ENCODE measurements around the gene GPR85. TPM values are rescaled to one million over a fixed set of nuclear protein-coding genes. Genes with fewer than 3 reads are reported as not detected.

The GPR85 gene
- total and polyA plus RNA-seq, 2 of the 4 experiments (the other 2 are of a cell fraction), result 1.7 to 5.4 TPM

GRCh38 chr7:113040849-113041248 lies 45.8 kb downstream of the GPR85 start:
- POLR2A ChIA-PET (ENCODE audit: unreplicated experiment), result no interaction called here
- CTCF ChIA-PET, result no interaction called here
- no peaks in the 10 kb centered on the region for H3K9me1 ChIP-seq (ENCODE audit: insufficient read depth, low read length)

More at GRCh38 chr7:113040849-113041248, 45.8 kb downstream of the GPR85 start:
- Histone ChIP-seq H2BK20ac (ENCODE audit: low read depth, low read length) (no peak overlapping the region), H3K9ac (ENCODE audit: low read depth, low read length) (no peak overlapping the region), H3K36me3 (ENCODE audit: control insufficient read depth, insufficient read depth, low read length) (no peaks in the 10 kb centered on the region), H3K27me3 (ENCODE audit: control insufficient read depth, insufficient read depth, low read length) (peaks cover 1% of the 10 kb centered on the region; the same call in 1 of the 2 replicates), H3K4me1 (ENCODE audit: control insufficient read depth, insufficient read depth, low read length) (no peaks in the 10 kb centered on the region), H3K4me2 (ENCODE audit: low read depth, low read length) (no peak overlapping the region), H3K79me1 (ENCODE audit: low read depth in 1 of 2, low read length in 2 of 2) (no peaks in the 10 kb centered on the region), H3K18ac (ENCODE audit: low read depth, low read length) (no peak overlapping the region), H4K20me1 (ENCODE audit: insufficient read depth, low read length) (no peaks in the 10 kb centered on the region), H2AK5ac (ENCODE audit: low read depth, low read length) (no peak overlapping the region), H2BK120ac (ENCODE audit: low read depth, low read length) (no peak overlapping the region), H3K56ac (ENCODE audit: extremely low read depth, insufficient read depth, low read length) (no peak overlapping the region), H3K9me3 (ENCODE audit: control insufficient read depth, insufficient read depth, low read length) (no peaks in the 10 kb centered on the region), H4K5ac (ENCODE audit: low read depth, low read length) (no peak overlapping the region), H2AK9ac (replicated peaks; ENCODE audit: low read depth, low read length, poor library complexity) (no peak overlapping the region), H3K27ac (ENCODE audit: insufficient read depth, low read length) (no peak overlapping the region), H4K8ac (ENCODE audit: low read depth in 2 of 2, low read length in 2 of 2) (no peak overlapping the region), H3K14ac (replicated peaks; ENCODE audit: low read depth, low read length) (no peak overlapping the region), H2BK5ac (ENCODE audit: low read depth, low read length, poor library complexity, severe bottlenecking) (no peak overlapping the region), H4K91ac (ENCODE audit: insufficient read depth, low read depth, low read length) (no peak overlapping the region), H2AFZ (replicated peaks; ENCODE audit: low read length, poor library complexity) (no peak overlapping the region), H3K23ac (ENCODE audit: low read depth, low read length) (no peak overlapping the region), H3K4ac (ENCODE audit: low read depth, low read length) (no peak overlapping the region), H2BK15ac (ENCODE audit: low read depth, low read length) (no peak overlapping the region), H3K4me3 (ENCODE audit: insufficient read depth, low read depth, low read length) (no peak overlapping the region)
- ATAC-seq (ENCODE audit: low read depth) (no peak), DNase-seq (no peak)
- no TSS peak for BruUV-seq (replicated peaks)
- dilution Hi-C loops (cut with HindIII; ENCODE audit: low sequenced_read_pairs, unreplicated experiment), result no loop called here
- TF ChIP-seq BHLHE40 (IDR thresholded peaks at IDR 0.05; ENCODE audit: low read depth, low read length) (no peak), NFE2L2 (IDR thresholded peaks at IDR 0.05; ENCODE audit: low read depth, low read length) (no peak), MAFK (IDR thresholded peaks at IDR 0.05; ENCODE audit: low read depth, low read length) (no peak), MXI1 (IDR thresholded peaks at IDR 0.05; ENCODE audit: borderline replicate concordance, low read depth, low read length) (no peak), CEBPB (IDR thresholded peaks at IDR 0.05; ENCODE audit: low read depth, low read length) (no peak), CHD1 (IDR thresholded peaks at IDR 0.05; ENCODE audit: low read depth, low read length) (no peak), MAZ (IDR thresholded peaks at IDR 0.05; ENCODE audit: borderline replicate concordance, low read depth, low read length) (no peak), POLR2A (IDR thresholded peaks at IDR 0.05; ENCODE audit: low read depth, low read length) (no peak), FOS (IDR thresholded peaks at IDR 0.05; ENCODE audit: low read depth, low read length) (no peak), RAD21 (IDR thresholded peaks at IDR 0.05; ENCODE audit: low read length) (no peak), RFX5 (IDR thresholded peaks at IDR 0.05; ENCODE audit: low read depth, low read length) (no peak)
- TF ChIP-seq, protein P1, sequence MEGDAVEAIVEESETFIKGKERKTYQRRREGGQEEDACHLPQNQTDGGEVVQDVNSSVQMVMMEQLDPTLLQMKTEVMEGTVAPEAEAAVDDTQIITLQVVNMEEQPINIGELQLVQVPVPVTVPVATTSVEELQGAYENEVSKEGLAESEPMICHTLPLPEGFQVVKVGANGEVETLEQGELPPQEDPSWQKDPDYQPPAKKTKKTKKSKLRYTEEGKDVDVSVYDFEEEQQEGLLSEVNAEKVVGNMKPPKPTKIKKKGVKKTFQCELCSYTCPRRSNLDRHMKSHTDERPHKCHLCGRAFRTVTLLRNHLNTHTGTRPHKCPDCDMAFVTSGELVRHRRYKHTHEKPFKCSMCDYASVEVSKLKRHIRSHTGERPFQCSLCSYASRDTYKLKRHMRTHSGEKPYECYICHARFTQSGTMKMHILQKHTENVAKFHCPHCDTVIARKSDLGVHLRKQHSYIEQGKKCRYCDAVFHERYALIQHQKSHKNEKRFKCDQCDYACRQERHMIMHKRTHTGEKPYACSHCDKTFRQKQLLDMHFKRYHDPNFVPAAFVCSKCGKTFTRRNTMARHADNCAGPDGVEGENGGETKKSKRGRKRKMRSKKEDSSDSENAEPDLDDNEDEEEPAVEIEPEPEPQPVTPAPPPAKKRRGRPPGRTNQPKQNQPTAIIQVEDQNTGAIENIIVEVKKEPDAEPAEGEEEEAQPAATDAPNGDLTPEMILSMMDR (conservative IDR thresholded peaks at IDR 0.05; ENCODE audit: low read depth, low read length), result no peak
- intact Hi-C loops (cut with micrococcal nuclease), result no loop called here
- in situ Hi-C loops (cut with MboI; ENCODE audit: low sequenced_read_pairs), result no loop called here

Measured in IMR-90 (cell line).